H1 (cell line): Measurements from ENCODE around the gene RTTN. TPM values are rescaled to one million over a fixed set of nuclear protein-coding genes. Genes with fewer than 3 reads are reported as not detected.

Experiments used
- CTCF ChIA-PET: fragments of 300-600 bp; sonication (Branson Sonifier 250); formaldehyde crosslinking; loops from one replicate; lab custom pipeline; 2021; ENCODE audit not compliant: partially characterized antibody; lab: Charles Lee
- POLR2A ChIA-PET: fragments of 300-600 bp; sonication (Branson Sonifier 250); formaldehyde crosslinking; loops from one replicate; lab custom pipeline; 2021; ENCODE audit warnings: inconsistent platforms; ENCODE audit not compliant: partially characterized antibody; lab: Charles Lee
- DNase-seq, 2 experiments: peaks; one replicate each; pipeline versions ENCODE4 v3.0.0 to v3.0.0-alpha.2; 2010 to 2022; ENCODE audit warnings: low spot score in 2 of 2, low read depth in 1 of 2, mixed read lengths in 1 of 2
- FAIRE-seq: peaks from 2 replicates; lab custom pipeline; 2011; peaks lifted over from hg19 to GRCh38; lab: Jason Lieb, UNC
- H2AFZ ChIP-seq: 2 replicates; pipeline ENCODE4 v1.8.1; 2012; ENCODE audit warnings: low read length, inconsistent platforms
- H2AK5ac ChIP-seq: 2 replicates; pipeline ENCODE4 v1.6.1; 2013; ENCODE audit warnings: low read depth, low read length
- H2BK120ac ChIP-seq: replicated peaks from 2 replicates; pipeline ENCODE3; 2013; ENCODE audit warnings: low read depth, low read length, inconsistent platforms
- H2BK12ac ChIP-seq: 2 replicates; pipeline ENCODE4 v1.6.1; 2013; ENCODE audit warnings: low read depth, low read length
- H2BK15ac ChIP-seq: 2 replicates; pipeline ENCODE4 v1.6.1; 2013; ENCODE audit warnings: low read length
- H2BK20ac ChIP-seq: 2 replicates; pipeline ENCODE4 v1.6.1; 2013; ENCODE audit warnings: low read length
- H2BK5ac ChIP-seq: 2 replicates; pipeline ENCODE4 v1.6.1; 2013; ENCODE audit warnings: low read depth, low read length
- H3K14ac ChIP-seq: 2 replicates; pipeline ENCODE4 v1.6.1; 2013; ENCODE audit warnings: inconsistent platforms; ENCODE audit not compliant: insufficient read length
- H3K18ac ChIP-seq: 2 replicates; pipeline ENCODE4 v1.6.1; 2013; ENCODE audit warnings: low read length; ENCODE audit errors: extremely low read depth
- H3K23ac ChIP-seq: 2 replicates; pipeline ENCODE4 v1.6.1; 2013; ENCODE audit warnings: inconsistent platforms; ENCODE audit not compliant: insufficient read length
- H3K23me2 ChIP-seq: 2 replicates; pipeline ENCODE4 v1.6.1; 2013; ENCODE audit warnings: low read depth, low read length
- H3K27ac ChIP-seq: 2 replicates; pipeline ENCODE4 v1.6.1; 2011; ENCODE audit warnings: low read depth, low read length, inconsistent platforms
- H3K27me3 ChIP-seq, 4 experiments: replicated peaks in 1 of 4; 1 replicate in 1 of 4; 2 replicates in 3 of 4; pipeline versions ENCODE4 v1.6.1 to v1.8.1; 2011 to 2013; ENCODE audit warnings: low read length in 3 of 4, mild to moderate bottlenecking in 3 of 4, inconsistent platforms in 2 of 4, mixed read lengths in 2 of 4, moderate library complexity in 1 of 4; ENCODE audit not compliant: control insufficient read depth in 3 of 4, insufficient read depth in 3 of 4; ENCODE audit errors: extremely low read depth in 1 of 4
- H3K36me3 ChIP-seq, 4 experiments: 2 replicates each; pipeline versions ENCODE4 v1.6.1 to v1.8.1; 2011 to 2013; ENCODE audit warnings: mild to moderate bottlenecking in 4 of 4, low read length in 3 of 4, moderate library complexity in 2 of 4, control low read depth in 1 of 4, inconsistent platforms in 1 of 4; ENCODE audit not compliant: insufficient read depth in 4 of 4, control insufficient read depth in 2 of 4
- H3K4ac ChIP-seq: replicated peaks from 2 replicates; pipeline ENCODE3; 2013; ENCODE audit warnings: low read length, low read depth, mixed read lengths, inconsistent platforms; ENCODE audit not compliant: insufficient read length
- H3K4me1 ChIP-seq, 4 experiments: replicated peaks in 1 of 4; 1 replicate in 1 of 4; 2 replicates in 3 of 4; pipeline versions ENCODE4 v1.6.1 to v1.8.1; 2011 to 2013; ENCODE audit warnings: low read length in 3 of 4, inconsistent platforms in 2 of 4, mixed read lengths in 1 of 4; ENCODE audit not compliant: insufficient read depth in 4 of 4, control insufficient read depth in 3 of 4
- H3K4me2 ChIP-seq, 2 experiments: 2 replicates each; pipeline versions ENCODE4 v1.6.1 to v1.8.1; 2011 to 2013; ENCODE audit warnings: low read depth in 2 of 2, low read length in 2 of 2, control low read depth in 1 of 2, inconsistent platforms in 1 of 2, mild to moderate bottlenecking in 1 of 2; ENCODE audit not compliant: insufficient read depth in 1 of 2
- H3K4me3 ChIP-seq, 4 experiments: fragments of 200-600, 300-600 bp in 1 of 4; sonication (generic), shearing (Covaris generic), sonication (Bioruptor Twin) in 1 of 4; 2 replicates each; pipeline versions ENCODE4 v1.5.1 to v1.8.1; 2011 to 2016; ENCODE audit warnings: low read length in 4 of 4, low read depth in 3 of 4, control low read depth in 2 of 4, inconsistent platforms in 2 of 4, mild to moderate bottlenecking in 2 of 4, mixed read lengths in 1 of 4, moderate library complexity in 1 of 4; ENCODE audit not compliant: insufficient read depth in 2 of 4; ENCODE audit errors: extremely low read depth in 1 of 4
- H3K56ac ChIP-seq: replicated peaks from 2 replicates; pipeline ENCODE3; 2013; ENCODE audit warnings: low read depth, mild to moderate bottlenecking, mixed read lengths, low read length, inconsistent platforms; ENCODE audit not compliant: insufficient read length
- H3K79me1 ChIP-seq: 2 replicates; pipeline ENCODE4 v1.6.1; 2013; ENCODE audit warnings: low read depth, low read length, control low read depth
- H3K79me2 ChIP-seq, 2 experiments: 2 replicates each; pipeline versions ENCODE4 v1.6.1 to v1.8.1; 2012 to 2013; ENCODE audit warnings: low read length in 2 of 2, mild to moderate bottlenecking in 2 of 2, inconsistent platforms in 1 of 2; ENCODE audit not compliant: insufficient read depth in 2 of 2, control insufficient read depth in 1 of 2
- H3K9ac ChIP-seq, 4 experiments: replicated peaks in 1 of 4; 1 replicate in 1 of 4; 2 replicates in 3 of 4; pipeline versions ENCODE4 v1.6.1 to v1.8.1; 2011 to 2013; ENCODE audit warnings: low read depth in 3 of 4, low read length in 3 of 4, control low read depth in 2 of 4, mild to moderate bottlenecking in 2 of 4, moderate library complexity in 2 of 4, inconsistent platforms in 1 of 4; ENCODE audit errors: extremely low read depth in 1 of 4
- H3K9me3 ChIP-seq, 2 experiments: 2 replicates each; pipeline versions ENCODE4 v1.6.1 to v1.8.1; 2012 to 2013; ENCODE audit warnings: mild to moderate bottlenecking in 2 of 2, moderate library complexity in 2 of 2, control low read depth in 1 of 2, inconsistent platforms in 1 of 2, low read depth in 1 of 2, low read length in 1 of 2, mixed read lengths in 1 of 2; ENCODE audit not compliant: insufficient read depth in 2 of 2
- H4K20me1 ChIP-seq, 2 experiments: replicated peaks in 1 of 2; 2 replicates each; pipeline versions ENCODE3 to v1.8.1; 2011 to 2013; ENCODE audit warnings: inconsistent platforms in 2 of 2, low read length in 2 of 2, mild to moderate bottlenecking in 1 of 2; ENCODE audit not compliant: insufficient read depth in 2 of 2, control insufficient read depth in 1 of 2
- H4K5ac ChIP-seq: 2 replicates; pipeline ENCODE4 v1.6.1; 2013; ENCODE audit warnings: low read length, low read depth, mixed read lengths, inconsistent platforms; ENCODE audit not compliant: insufficient read length
- H4K8ac ChIP-seq: 2 replicates; pipeline ENCODE4 v1.8.0; 2013; ENCODE audit warnings: mild to moderate bottlenecking, moderate library complexity, low read length, inconsistent platforms; ENCODE audit not compliant: insufficient read depth; ENCODE audit errors: extremely low read depth
- H4K91ac ChIP-seq: replicated peaks from 2 replicates; pipeline ENCODE3; 2013; ENCODE audit warnings: low read length, mixed read lengths, inconsistent platforms; ENCODE audit not compliant: insufficient read length
- BRCA1 ChIP-seq: IDR thresholded peaks from 2 replicates; pipeline ENCODE4 v1.6.1; 2012; ENCODE audit warnings: low read depth, low read length, improper control_type of control experiment
- CEBPB ChIP-seq: IDR thresholded peaks from 2 replicates; pipeline ENCODE4 v1.6.1; 2012; ENCODE audit warnings: low read depth, low read length
- CHD1 ChIP-seq: IDR thresholded peaks from 2 replicates; pipeline ENCODE4 v1.6.1; 2012; ENCODE audit warnings: low read depth, low read length, improper control_type of control experiment
- JUN ChIP-seq: IDR thresholded peaks from 2 replicates; pipeline ENCODE4 v1.6.1; 2011; ENCODE audit warnings: low read depth, mild to moderate bottlenecking, improper control_type of control experiment, low read length
- MAFK ChIP-seq: IDR thresholded peaks from 2 replicates; pipeline ENCODE4 v1.6.1; 2012; ENCODE audit warnings: low read depth, mild to moderate bottlenecking, improper control_type of control experiment, low read length
- POLR2AphosphoS5 ChIP-seq: IDR thresholded peaks from 2 replicates; pipeline ENCODE4 v1.6.1; 2011; ENCODE audit warnings: low read depth, low read length
- SP4 ChIP-seq: IDR thresholded peaks from 2 replicates; pipeline ENCODE4 v1.6.1; 2012; ENCODE audit warnings: low read length, inconsistent platforms
- SRF ChIP-seq: IDR thresholded peaks from 2 replicates; pipeline ENCODE4 v1.6.1; 2011; ENCODE audit warnings: mild to moderate bottlenecking, low read depth, low read length, moderate library complexity
- TEAD4 ChIP-seq: IDR thresholded peaks from 2 replicates; pipeline ENCODE4 v1.6.1; 2012; ENCODE audit warnings: low read depth, low read length, inconsistent platforms, mixed read lengths
- WGBS, 2 experiments: shearing (Covaris generic) in 1 of 2; methylation state at CpG; one replicate each; pipeline versions ENCODE4 v1.1.6 to v1.1.7; 2013 to 2015; ENCODE audit warnings: low lambda C conversion rate in 2 of 2, mixed read lengths in 2 of 2, inconsistent platforms in 1 of 2, low coverage in 1 of 2, missing lambda C conversion rate in 1 of 2; ENCODE audit not compliant: insufficient replicate concordance in 2 of 2, insufficient coverage in 1 of 2, insufficient read length in 1 of 2; ENCODE audit errors: extremely low coverage in 1 of 2, missing lambda C conversion rate in 1 of 2; 5-methylcytosine and 5-hydroxymethylcytosine counted together
- polyA plus RNA-seq, 7 experiments: library from polyadenylated mRNA; depleted of rRNA in 3 of 7; stranded (reverse) in 5 of 7; unstranded in 2 of 7; fragments of >200 nt in 5 of 7; fragments of 200-250 nt in 2 of 7; gene quantifications; 1 replicate in 5 of 7; 2 replicates in 1 of 7; 4 replicates in 1 of 7; pipeline versions ENCODE4 v1.2.1 to v1.2.3, GENCODE V29; 2011 to 2013; ENCODE audit warnings: missing spikeins in 2 of 7, mixed read lengths in 2 of 7
- total RNA-seq: library from RNA; stranded (reverse); fragmentation: NEBNext Ultra II Directional; extraction: Animal tissue kit (Norgen Biotek cat#: 25700); gene quantifications from 2 replicates; pipeline ENCODE4 v1.2.1, GENCODE V29; 2021

Gene RTTN
- total and polyA plus RNA-seq, 2 of the 8 experiments (the other 6 are each of a cell fraction or from before 2014, with no cell fraction given) = 9.1 to 21.4 TPM

- H2BK15ac ChIP-seq = no peak overlapping the region
- no peaks in the 10 kb centered on the region for H3K23me2 ChIP-seq
- no peaks in the 10 kb centered on the region for H3K27me3 ChIP-seq
- no peak overlapping the region for H2BK12ac ChIP-seq
- no peak overlapping the region for H3K4me2 ChIP-seq
- 79% methylated on average over 3 of the region's 3 CpGs; no CpG with 5 or more reads in 1 of the 2 experiments for WGBS, 2 experiments
- TF ChIP-seq POLR2AphosphoS5 (no peak), TEAD4 (no peak), JUN (no peak), MAFK (no peak), CEBPB (no peak), SP4 (no peak), SRF (no peak), CHD1 (no peak), BRCA1 (no peak)
- no peaks in the 10 kb centered on the region for H3K79me1 ChIP-seq
- ChIA-PET CTCF (interaction anchor here (1.0 to 1.5 kb wide), 3 partner anchors 11 to 141 kb away, joined by 3 to 4 read pairs (median 3); no protein-coding TSS in a partner anchor), POLR2A (no interaction called here)
- no peaks in the 10 kb centered on the region for H3K36me3 ChIP-seq
- H2BK20ac ChIP-seq = no peak overlapping the region
- H4K91ac ChIP-seq = no peak overlapping the region
- H3K14ac ChIP-seq = no peak overlapping the region
- H4K20me1 ChIP-seq = no peaks in the 10 kb centered on the region
- no peak overlapping the region for H4K8ac ChIP-seq
- FAIRE-seq (no peak), DNase-seq (no peak)
- H3K18ac ChIP-seq = no peak overlapping the region
- no peak overlapping the region for H3K56ac ChIP-seq
- no peak overlapping the region for H2BK120ac ChIP-seq
- no peaks in the 10 kb centered on the region for H3K79me2 ChIP-seq
- H2AFZ ChIP-seq = no peak overlapping the region
- no peak overlapping the region for H2AK5ac ChIP-seq
- no peak overlapping the region for H3K4me3 ChIP-seq
- no peak overlapping the region for H3K23ac ChIP-seq
- no peaks in the 10 kb centered on the region for H3K9me3 ChIP-seq
- H4K5ac ChIP-seq = no peak overlapping the region
- H3K4me1 ChIP-seq = peaks cover 5 to 8% (median 7%) of the 10 kb centered on the region in 4 experiments; a peak in 4 of 7 replicates
- H3K4ac ChIP-seq = no peak overlapping the region
- no peak overlapping the region for H2BK5ac ChIP-seq
- H3K27ac ChIP-seq = no peak overlapping the region
- no peak overlapping the region for H3K9ac ChIP-seq
These were observed 209.7 kb downstream of the RTTN start for GRCh38 chr18:69995774-69996173.
